ENCODE data around the gene CCT3.

CCT3 gene

DNA sequence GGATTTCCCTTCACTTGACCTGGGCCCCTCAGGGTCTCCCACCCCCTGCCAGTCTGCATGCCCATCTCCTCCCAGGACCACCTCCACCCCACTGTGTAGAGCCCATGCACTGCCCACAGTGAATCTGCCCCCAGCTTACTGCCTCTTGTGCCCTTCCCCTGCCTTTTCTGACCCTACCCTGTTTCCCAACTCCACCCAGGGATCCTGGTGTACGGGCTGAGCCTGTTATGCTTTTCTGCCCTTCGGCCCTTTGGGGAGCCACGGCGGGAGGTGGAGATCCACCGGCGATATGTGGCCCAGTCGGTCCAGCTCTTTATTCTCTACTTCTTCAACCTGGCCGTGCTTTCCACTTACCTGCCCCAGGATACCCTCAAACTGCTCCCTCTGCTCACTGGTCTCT is 52.0 kb downstream of the CCT3 start:
- DNase-seq (ENCODE audit: low read depth), result no peak
- TF ChIP-seq, protein P1, sequence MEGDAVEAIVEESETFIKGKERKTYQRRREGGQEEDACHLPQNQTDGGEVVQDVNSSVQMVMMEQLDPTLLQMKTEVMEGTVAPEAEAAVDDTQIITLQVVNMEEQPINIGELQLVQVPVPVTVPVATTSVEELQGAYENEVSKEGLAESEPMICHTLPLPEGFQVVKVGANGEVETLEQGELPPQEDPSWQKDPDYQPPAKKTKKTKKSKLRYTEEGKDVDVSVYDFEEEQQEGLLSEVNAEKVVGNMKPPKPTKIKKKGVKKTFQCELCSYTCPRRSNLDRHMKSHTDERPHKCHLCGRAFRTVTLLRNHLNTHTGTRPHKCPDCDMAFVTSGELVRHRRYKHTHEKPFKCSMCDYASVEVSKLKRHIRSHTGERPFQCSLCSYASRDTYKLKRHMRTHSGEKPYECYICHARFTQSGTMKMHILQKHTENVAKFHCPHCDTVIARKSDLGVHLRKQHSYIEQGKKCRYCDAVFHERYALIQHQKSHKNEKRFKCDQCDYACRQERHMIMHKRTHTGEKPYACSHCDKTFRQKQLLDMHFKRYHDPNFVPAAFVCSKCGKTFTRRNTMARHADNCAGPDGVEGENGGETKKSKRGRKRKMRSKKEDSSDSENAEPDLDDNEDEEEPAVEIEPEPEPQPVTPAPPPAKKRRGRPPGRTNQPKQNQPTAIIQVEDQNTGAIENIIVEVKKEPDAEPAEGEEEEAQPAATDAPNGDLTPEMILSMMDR (IDR thresholded peaks at IDR 0.05; ENCODE audit: insufficient read depth, low read depth, low read length, missing control alignments), result no peak

DNA sequence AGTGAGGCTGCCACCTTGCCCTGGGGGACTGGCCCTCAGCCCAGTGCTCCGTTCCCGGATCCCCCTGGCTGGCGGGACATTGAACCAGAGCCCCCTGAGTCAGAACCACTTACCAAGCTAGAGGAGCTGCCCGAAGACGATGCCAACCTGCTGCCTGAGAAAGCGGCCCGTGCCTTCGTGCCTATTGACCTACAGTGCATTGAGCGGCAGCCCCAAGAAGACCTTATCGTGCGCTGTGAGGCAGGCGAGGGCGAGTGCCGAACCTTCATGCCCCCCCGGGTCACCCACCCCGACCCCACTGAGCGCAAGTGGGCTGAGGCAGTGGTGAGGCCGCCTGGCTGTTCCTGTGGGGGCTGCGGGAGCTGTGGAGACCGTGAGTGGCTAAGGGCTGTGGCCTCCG is 52.7 kb downstream of the CCT3 start:
- TF ChIP-seq, protein P1 (IDR thresholded peaks at IDR 0.05; ENCODE audit: insufficient read depth, low read depth, low read length, missing control alignments), result no peak
- no peak overlapping the region for H3K4me3 ChIP-seq (ENCODE audit: low read depth, low read length)
- no peak for DNase-seq (ENCODE audit: low read depth)

More for the DNA sequence above, 52.0 kb downstream of the CCT3 start:
- no peak overlapping the region for H3K4me3 ChIP-seq (ENCODE audit: low read depth, low read length)

DNA sequence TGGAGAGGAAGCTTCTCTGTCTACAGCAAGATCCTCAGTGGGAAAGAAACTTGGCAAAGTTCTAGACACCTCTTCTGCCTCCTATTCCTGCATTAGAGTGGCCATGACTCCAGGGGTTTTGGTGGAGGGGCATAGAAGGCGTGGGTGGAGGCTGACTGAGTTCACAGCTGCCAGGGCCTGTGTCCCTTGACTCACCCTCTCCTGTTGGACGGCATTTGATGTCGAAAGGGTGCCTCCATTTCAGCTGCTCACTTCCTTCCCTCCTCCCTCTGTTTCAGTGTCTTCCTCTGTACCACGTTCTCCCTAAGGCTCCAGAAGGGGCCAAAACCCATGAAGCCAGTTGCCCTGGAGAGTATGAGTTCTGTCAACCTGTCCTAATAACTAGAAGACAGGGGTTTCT is 53.3 kb downstream of the CCT3 start:
- H3K4me3 ChIP-seq (ENCODE audit: low read depth, low read length), result no peak overlapping the region
- no peak for DNase-seq (ENCODE audit: low read depth)
- TF ChIP-seq, protein P1 (IDR thresholded peaks at IDR 0.05; ENCODE audit: insufficient read depth, low read depth, low read length, missing control alignments), result no peak

DNA sequence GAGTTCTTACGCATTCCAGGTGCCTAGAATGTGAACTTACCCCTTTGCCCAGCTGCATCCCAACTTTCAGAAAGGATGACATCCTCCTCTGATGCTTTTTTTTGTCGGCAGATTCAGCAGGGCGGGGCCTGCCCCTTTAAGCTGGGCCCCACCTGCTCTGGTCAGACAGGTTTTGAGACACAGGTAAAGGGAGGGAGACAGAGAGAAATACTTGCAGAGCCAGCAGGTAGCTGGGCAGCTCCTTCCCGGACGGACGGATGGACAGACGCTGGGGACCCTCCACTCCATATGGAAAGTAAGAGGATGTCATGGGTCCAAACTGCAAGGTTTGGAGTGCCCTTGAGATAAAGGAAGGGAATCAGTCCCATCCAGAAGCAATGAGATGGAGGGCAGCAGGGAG is 54.0 kb downstream of the CCT3 start, which contains the start of gene TMEM79:
TSS of gene TMEM79 (plus strand) at position 214 of the 400 bp plus-strand sequence. CDS start 902 bp downstream, outside the sequence.
- TF ChIP-seq, protein P1 (IDR thresholded peaks at IDR 0.05; ENCODE audit: insufficient read depth, low read depth, low read length, missing control alignments), result no peak
- peak within 1 kb of the TSS; percentile 76 for H3K4me3 ChIP-seq (ENCODE audit: low read depth, low read length)
- DNase-seq (ENCODE audit: low read depth), result no peak

DNA sequence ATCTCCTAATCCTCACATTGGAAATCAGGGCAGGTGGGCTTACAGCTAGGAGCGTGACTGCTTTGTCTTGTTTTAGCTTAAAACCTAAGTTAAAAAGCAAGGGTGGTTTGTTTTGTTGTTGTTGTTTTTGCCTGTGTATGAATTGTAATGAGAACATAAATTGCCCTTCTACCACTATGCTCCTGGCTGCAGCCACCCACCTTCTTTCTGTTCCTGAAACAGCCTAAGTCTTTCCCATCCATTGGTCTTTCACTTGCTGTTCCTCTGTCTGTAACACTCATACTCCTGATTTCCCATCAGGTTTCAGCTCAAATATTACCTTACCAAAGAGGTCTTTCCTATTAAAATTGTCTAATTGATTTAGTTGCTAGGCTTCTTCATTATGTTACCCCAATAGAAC is 54.6 kb downstream of the CCT3 start:
- TF ChIP-seq, protein P1 (IDR thresholded peaks at IDR 0.05; ENCODE audit: insufficient read depth, low read depth, low read length, missing control alignments), result no peak
- peak overlapping the region; percentile 76 for H3K4me3 ChIP-seq (ENCODE audit: low read depth, low read length)
- no peak for DNase-seq (ENCODE audit: low read depth)

DNA sequence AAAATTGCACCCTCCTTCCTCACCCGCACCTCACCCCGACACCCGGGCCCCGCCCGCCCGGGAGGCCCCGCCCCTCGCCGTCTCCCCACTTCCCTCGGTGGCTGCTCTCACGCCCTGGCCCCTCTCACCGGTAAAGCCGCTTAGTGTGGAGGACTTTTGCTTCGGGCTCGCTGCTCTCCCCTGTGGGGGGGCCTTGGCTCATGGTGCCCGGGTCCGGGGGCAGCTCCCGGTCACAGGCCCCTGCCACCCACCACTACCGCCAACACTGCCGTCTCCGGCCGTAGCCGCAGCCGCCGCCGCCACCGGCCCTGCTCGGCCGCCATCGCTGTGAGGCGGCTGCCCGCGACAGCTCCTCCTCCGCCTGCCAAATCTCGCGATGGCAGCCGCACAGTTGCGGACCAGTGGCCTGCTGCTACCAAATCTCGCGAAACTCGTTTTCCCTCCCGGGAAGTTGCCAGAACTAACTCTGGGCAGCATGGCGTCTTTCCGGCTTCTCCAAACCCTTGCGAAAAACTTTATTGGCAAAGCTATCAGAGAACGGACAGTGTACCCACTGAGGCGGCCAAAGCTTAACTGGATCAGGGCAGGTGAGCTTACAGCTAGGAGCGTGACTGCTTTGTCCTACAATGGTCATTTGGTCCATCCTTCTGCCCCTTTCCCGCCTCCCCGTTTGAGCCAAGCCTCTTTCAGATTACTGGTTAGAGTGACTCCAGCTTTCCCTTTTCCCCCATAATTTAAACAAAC is 55.4 kb downstream of the CCT3 start, which contains the start of gene SMG5:
TSS of gene SMG5 (minus strand) at position 347 of the 744 bp plus-strand sequence. CDS start at position 202, 145 bp downstream.
- peak; percentile 99 for DNase-seq (ENCODE audit: low read depth)
- TF ChIP-seq, protein P1 (IDR thresholded peaks at IDR 0.05; ENCODE audit: insufficient read depth, low read depth, low read length, missing control alignments), result no peak
- peak within 1 kb of the TSS; percentile 76 for H3K4me3 ChIP-seq (ENCODE audit: low read depth, low read length)
